Adrenal gland (tissue), 12 donors: ENCODE results near the gene KBTBD4. TPM values are rescaled to one million over a fixed set of nuclear protein-coding genes. Genes with fewer than 3 reads are reported as not detected.
A peak's percentile ranks its signal among the peaks of the same experiment; 100 is the strongest.

Experiments
- DNase-seq, 7 donors: peaks; one replicate each; pipeline ENCODE4 v3.0.0-alpha.2; 2019 to 2020
- H3K27ac ChIP-seq, 5 donors: fragments of 200-600 bp; sonication (generic) in 4 of 5; 1 replicate in 3 of 5; 2 replicates in 2 of 5; pipeline versions ENCODE4 v1.5.1 to v1.8.0; 2016 to 2020; ENCODE audit warnings: mild to moderate bottlenecking in 1 of 5
- H3K27me3 ChIP-seq: fragments of 200-600 bp; 2 replicates; pipeline ENCODE4 v1.8.0; 2021
- H3K36me3 ChIP-seq, 2 donors: fragments of 200-600 bp; replicated peaks in 1 of 2; 1 replicate in 1 of 2; 2 replicates in 1 of 2; pipeline versions ENCODE4 v1.5.1 to v1.8.0; 2018 to 2022
- H3K4me1 ChIP-seq, 2 donors: fragments of 200-600 bp; replicated peaks in 1 of 2; 1 replicate in 1 of 2; 2 replicates in 1 of 2; pipeline versions ENCODE4 v1.5.1 to v1.8.0; 2018 to 2021
- H3K4me3 ChIP-seq, 4 donors: fragments of 200-600 bp; sonication (generic) in 3 of 4; one replicate each; pipeline ENCODE4 v1.5.1; 2016 to 2018
- H3K9me3 ChIP-seq, 3 donors: fragments of 200-600 bp; sonication (generic) in 1 of 3; replicated peaks in 1 of 3; 1 replicate in 2 of 3; 2 replicates in 1 of 3; pipeline versions ENCODE4 v1.5.1 to v1.8.0; 2016 to 2021
- POLR2A ChIP-seq, 2 donors: fragments of 450-650 bp; IDR thresholded peaks; one replicate each; pipeline ENCODE4 v1.6.1; 2017; ENCODE audit warnings: antibody characterized with exemption in 2 of 2, mild to moderate bottlenecking in 2 of 2, moderate library complexity in 1 of 2
- WGBS, 4 donors: extraction: QIAGEN DNeasy Blood & Tissue Kit in 2 of 4; methylation state at CpG; one replicate each; pipeline versions ENCODE4 v1.1.5 to v1.1.7; 2013 to 2017; 5-methylcytosine and 5-hydroxymethylcytosine counted together
- intact Hi-C, 2 donors: fragments of 100-400 bp; cut with DNase I; formaldehyde crosslinking; loops; one replicate each; pipeline versions ENCODE4 v1.14.1 to v1.15.0; 2022 to 2023
- polyA plus RNA-seq, 3 donors: library from polyadenylated mRNA; stranded (reverse); fragments of 200-250 nt in 2 of 3; fragments of 350-450 nt in 1 of 3; fragmentation: Illumina TruSeq in 1 of 3; extraction: RNeasy Lipid Tissue Mini Kit (QIAGEN cat#74804) in 1 of 3; gene quantifications; one replicate each; pipeline ENCODE4 v1.2.3, GENCODE V29; 2013 to 2014
- small RNA-seq, 2 donors: library from RNA; depleted of rRNA; stranded (forward); fragments of <200 nt; gene quantifications; one replicate each; pipeline ENCODE3, GENCODE V24; 2016
- total RNA-seq, 9 donors: library from RNA; depleted of rRNA in 4 of 9; stranded (reverse); fragments of >200 nt in 4 of 9; fragments of 120-200 nt in 1 of 9; fragmentation: NEBNext Ultra II Directional in 1 of 9; extraction: Animal tissue kit (Norgen Biotek cat#: 25700) in 1 of 9; gene quantifications; one replicate each; pipeline versions ENCODE4 v1.1.0 to v1.2.4, GENCODE V29; 2013 to 2023
- TF ChIP-seq, protein P1 (sequence below), 6 experiments: fragments of 450-650 bp in 4 of 6; fragments of 200-600 bp in 2 of 6; sonication (generic) in 1 of 6; IDR thresholded peaks; 1 replicate in 5 of 6; 2 replicates in 1 of 6; pipeline versions ENCODE4 v1.5.1 to v1.8.0; 2016 to 2021; ENCODE audit warnings: antibody characterized with exemption in 6 of 6, mild to moderate bottlenecking in 2 of 6, moderate library complexity in 1 of 6
- donor health status: healthy with polysubstance abuse.
- donor health status: Bipolar disorder and iron deficiency.
- donor health status: DM: yes; HTN: yes; CAD: no.
- donor health status: DM: no; HTN: no; CAD: no.
- donor health status: DM: no; HTN: no; CAD: no.
- donor health status: DM: yes; HTN: yes; CAD: no.

The KBTBD4 gene
- total and polyA plus RNA-seq, 12 donors, result 8.2 to 32.7 (median 25.6) TPM

- Histone ChIP-seq H3K27ac (peak overlapping the region in 4 of 5 donors; percentile 30 to 91 (median 76)), H3K27me3 (no peaks in the 10 kb centered on the region), H3K9me3 (no peaks in the 10 kb centered on the region), H3K36me3 (no peaks in the 10 kb centered on the region), H3K4me3 (no peak overlapping the region), H3K4me1 (peaks cover 23 to 52% of the 10 kb centered on the region in 2 donors)
- 22 to 32% (median 30%) methylated on average over 9 of the region's 9 CpGs for WGBS, 4 donors
- intact Hi-C loops, result no loop called here
- peak in 3 of 7 donors; percentile 25 to 36 (median 33) for DNase-seq
- TF ChIP-seq, protein P1, sequence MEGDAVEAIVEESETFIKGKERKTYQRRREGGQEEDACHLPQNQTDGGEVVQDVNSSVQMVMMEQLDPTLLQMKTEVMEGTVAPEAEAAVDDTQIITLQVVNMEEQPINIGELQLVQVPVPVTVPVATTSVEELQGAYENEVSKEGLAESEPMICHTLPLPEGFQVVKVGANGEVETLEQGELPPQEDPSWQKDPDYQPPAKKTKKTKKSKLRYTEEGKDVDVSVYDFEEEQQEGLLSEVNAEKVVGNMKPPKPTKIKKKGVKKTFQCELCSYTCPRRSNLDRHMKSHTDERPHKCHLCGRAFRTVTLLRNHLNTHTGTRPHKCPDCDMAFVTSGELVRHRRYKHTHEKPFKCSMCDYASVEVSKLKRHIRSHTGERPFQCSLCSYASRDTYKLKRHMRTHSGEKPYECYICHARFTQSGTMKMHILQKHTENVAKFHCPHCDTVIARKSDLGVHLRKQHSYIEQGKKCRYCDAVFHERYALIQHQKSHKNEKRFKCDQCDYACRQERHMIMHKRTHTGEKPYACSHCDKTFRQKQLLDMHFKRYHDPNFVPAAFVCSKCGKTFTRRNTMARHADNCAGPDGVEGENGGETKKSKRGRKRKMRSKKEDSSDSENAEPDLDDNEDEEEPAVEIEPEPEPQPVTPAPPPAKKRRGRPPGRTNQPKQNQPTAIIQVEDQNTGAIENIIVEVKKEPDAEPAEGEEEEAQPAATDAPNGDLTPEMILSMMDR (IDR thresholded peaks at IDR 0.05), result no peak
- TF ChIP-seq POLR2A (IDR thresholded peaks at IDR 0.05), result no peak
Measured at GRCh38 chr11:47524291-47524874, 54.4 kb downstream of the KBTBD4 start.

DNA sequence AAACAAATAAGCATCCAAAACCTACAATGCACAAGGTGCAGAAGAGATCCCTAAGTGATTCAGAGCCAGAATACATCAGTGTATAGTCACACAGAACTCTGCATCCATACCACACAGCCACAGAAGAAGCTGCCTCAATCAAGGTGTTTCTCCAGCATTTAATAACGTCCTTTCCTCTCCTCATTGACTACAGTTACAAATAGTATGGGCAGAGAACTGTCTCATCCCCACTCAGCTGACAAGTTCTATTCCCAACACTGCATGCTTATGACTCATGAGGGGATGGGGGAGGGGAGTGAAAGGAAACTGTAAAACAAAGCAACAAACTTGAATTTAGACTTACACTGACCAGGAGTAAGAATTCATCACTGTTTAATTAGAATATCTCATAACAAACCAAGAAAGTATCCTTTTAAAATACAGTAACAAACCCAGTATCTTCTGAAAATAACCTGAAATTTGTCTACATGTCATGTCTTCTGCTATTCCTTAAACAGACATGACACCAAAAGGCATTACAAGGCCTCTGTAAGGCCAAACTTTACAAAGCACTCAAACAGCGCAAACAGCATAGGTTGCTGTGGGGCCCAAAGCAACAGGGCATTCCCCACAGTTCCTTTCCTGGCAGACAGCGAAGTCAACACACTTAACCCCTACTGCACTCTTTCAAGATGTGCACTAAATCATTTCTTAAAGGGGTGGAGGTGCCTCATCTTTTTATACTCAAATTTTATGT is 55.1 kb downstream of the KBTBD4 start:
- intact Hi-C loops, result no loop called here
- 4 to 10% (median 5%) methylated on average over 3 of the region's 3 CpGs for WGBS, 4 donors
- Histone ChIP-seq H3K9me3 (no peaks in the 10 kb centered on the region), H3K4me1 (peaks cover 26 to 56% of the 10 kb centered on the region in 2 donors), H3K27me3 (no peaks in the 10 kb centered on the region), H3K4me3 (peak overlapping the region in 1 of 4 donors; percentile 15), H3K27ac (peak overlapping the region; percentile 15 to 91 (median 75)), H3K36me3 (no peaks in the 10 kb centered on the region)
- TF ChIP-seq POLR2A (IDR thresholded peaks at IDR 0.05), result no peak
- TF ChIP-seq, protein P1 (IDR thresholded peaks at IDR 0.05), result no peak
- peak; percentile 44 to 85 (median 69) for DNase-seq

Small RNAs within 50 kb of the gene (small RNA-seq; reads per million reads assigned to genes)
- gene RN7SL652P (0 reads per million in 2 donors), gene RNU5E-10P (0 reads per million in 2 donors)

Other genes with a start within 250 kb of the KBTBD4 start
- 1 to 10 TPM in 8 of 9 donors, under 1 TPM in 1; 0.54 to 4.9 (median 2.0) TPM for gene MYBPC3, start 226.3 kb downstream of the KBTBD4 start, total RNA-seq
- 1 to 10 TPM; 1.5 to 5.8 (median 2.9) TPM for gene MYBPC3, start 226.3 kb downstream of the KBTBD4 start, polyA plus RNA-seq
- gene SPI1, start 200.4 kb downstream of the KBTBD4 start, total RNA-seq, result 10 to 100 TPM in 8 of 9 donors, 1 to 10 TPM in 1; 2.7 to 65.6 (median 40.6) TPM
- 10 to 100 TPM in 2 of 3 donors, 1 to 10 TPM in 1; 7.0 to 79.2 (median 43.0) TPM for gene SPI1, start 200.4 kb downstream of the KBTBD4 start, polyA plus RNA-seq
- gene SLC39A13, start 170.4 kb downstream of the KBTBD4 start, total RNA-seq, result 10 to 100 TPM; 29.2 to 92.9 (median 57.7) TPM
- gene SLC39A13, start 170.4 kb downstream of the KBTBD4 start, polyA plus RNA-seq, result 10 to 100 TPM in 2 of 3 donors, 1 to 10 TPM in 1; 8.2 to 80.5 (median 64.5) TPM
- gene PSMC3, start 152.5 kb downstream of the KBTBD4 start, total RNA-seq, result 100 to 1,000 TPM in 6 of 9 donors, 10 to 100 TPM in 3; 85.4 to 173 (median 128) TPM
- 100 to 1,000 TPM; 110 to 291 (median 137) TPM for gene PSMC3, start 152.5 kb downstream of the KBTBD4 start, polyA plus RNA-seq
- 1 to 10 TPM in 7 of 9 donors, under 1 TPM in 2; 0.18 to 5.1 (median 1.9) TPM for gene RAPSN, start 129.8 kb downstream of the KBTBD4 start, total RNA-seq
- 1 to 10 TPM in 2 of 3 donors, under 1 TPM in 1; 0.33 to 4.7 (median 3.9) TPM for gene RAPSN, start 129.8 kb downstream of the KBTBD4 start, polyA plus RNA-seq
- gene CELF1, start 25.8 kb downstream of the KBTBD4 start, total RNA-seq, result 100 to 1,000 TPM in 6 of 9 donors, 10 to 100 TPM in 3; 77.3 to 128 (median 107) TPM
- 10 to 100 TPM; 28.1 to 79.5 (median 36.3) TPM for gene CELF1, start 25.8 kb downstream of the KBTBD4 start, polyA plus RNA-seq
- gene PTPMT1, start 13.4 kb downstream of the KBTBD4 start, total RNA-seq, result 100 to 1,000 TPM in 4 of 9 donors, 10 to 100 TPM in 5; 52.1 to 180 (median 84.9) TPM
- gene PTPMT1, start 13.4 kb downstream of the KBTBD4 start, polyA plus RNA-seq, result 100 to 1,000 TPM in 1 of 3 donors, 10 to 100 TPM in 2; 57.2 to 101 (median 86.2) TPM
- gene NDUFS3, start 104 bp upstream of the KBTBD4 start, total RNA-seq, result 100 to 1,000 TPM in 8 of 9 donors, 10 to 100 TPM in 1; 95.8 to 168 (median 131) TPM
- gene NDUFS3, start 104 bp upstream of the KBTBD4 start, polyA plus RNA-seq, result 100 to 1,000 TPM; 145 to 385 (median 331) TPM
- under 1 TPM in 1 of 9 donors, not detected in 8; 0.38 TPM for gene FAM180B, start 7.7 kb upstream of the KBTBD4 start, total RNA-seq
- under 1 TPM in 2 of 3 donors, not detected in 1; 0.16 to 0.24 TPM for gene FAM180B, start 7.7 kb upstream of the KBTBD4 start, polyA plus RNA-seq
- gene C1QTNF4, start 15.4 kb upstream of the KBTBD4 start, total RNA-seq, result 1 to 10 TPM in 8 of 9 donors, under 1 TPM in 1; 0.74 to 6.8 (median 2.5) TPM
- 1 to 10 TPM in 2 of 3 donors, not detected in 1; 3.3 to 4.3 TPM for gene C1QTNF4, start 15.4 kb upstream of the KBTBD4 start, polyA plus RNA-seq
- gene MTCH2, start 63.6 kb upstream of the KBTBD4 start, total RNA-seq, result 100 to 1,000 TPM in 3 of 9 donors, 10 to 100 TPM in 6; 49.7 to 176 (median 89.7) TPM
- 10 to 100 TPM; 22.0 to 90.4 (median 31.5) TPM for gene MTCH2, start 63.6 kb upstream of the KBTBD4 start, polyA plus RNA-seq
- 1 to 10 TPM in 6 of 9 donors, under 1 TPM in 3; 0.18 to 9.4 (median 2.6) TPM for gene AGBL2, start 136.4 kb upstream of the KBTBD4 start, total RNA-seq
- 10 to 100 TPM in 1 of 3 donors, 1 to 10 TPM in 1, under 1 TPM in 1; 0.37 to 11.3 (median 9.2) TPM for gene AGBL2, start 136.4 kb upstream of the KBTBD4 start, polyA plus RNA-seq
- 100 to 1,000 TPM in 3 of 9 donors, 10 to 100 TPM in 6; 35.6 to 148 (median 68.3) TPM for gene FNBP4, start 188.4 kb upstream of the KBTBD4 start, total RNA-seq
- gene FNBP4, start 188.4 kb upstream of the KBTBD4 start, polyA plus RNA-seq, result 10 to 100 TPM; 55.7 to 82.3 (median 76.2) TPM